ENCODE data around the gene ARHGAP22.

Gene ARHGAP22

DNA sequence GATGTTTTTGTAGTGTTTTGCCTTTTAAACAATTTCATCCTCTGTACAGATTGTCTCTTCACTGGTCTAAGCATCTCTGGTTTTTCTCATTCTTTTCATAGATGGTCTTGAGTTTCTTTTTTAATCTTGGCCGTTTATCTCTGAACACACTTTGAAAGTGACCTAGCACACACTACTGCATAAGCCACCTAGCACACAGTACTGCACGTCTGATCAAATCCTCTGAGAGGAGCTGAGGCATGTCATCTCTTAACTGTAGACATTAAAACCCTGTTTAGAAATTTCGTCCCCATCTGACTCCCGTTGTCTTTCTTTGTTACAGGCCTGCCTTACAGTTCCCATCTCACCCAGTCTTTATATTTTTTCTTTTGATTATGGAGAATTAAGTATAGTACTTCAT lies 198.2 kb downstream of the ARHGAP22 start:
- H3K9me3 Mint-ChIP-seq = no peaks in the 10 kb centered on the region
- no peak overlapping the region for H3K4me3 Mint-ChIP-seq
- no peak for DNase-seq (ENCODE audit: low spot score in 2 of 2)
- peaks cover 20% of the 10 kb centered on the region for H3K36me3 Mint-ChIP-seq
- H3K4me1 Mint-ChIP-seq = no peaks in the 10 kb centered on the region
- H3K27me3 Mint-ChIP-seq = no peaks in the 10 kb centered on the region
- ATAC-seq (ENCODE audit: low read depth) = no peak
- no peak overlapping the region for H3K27ac Mint-ChIP-seq

DNA sequence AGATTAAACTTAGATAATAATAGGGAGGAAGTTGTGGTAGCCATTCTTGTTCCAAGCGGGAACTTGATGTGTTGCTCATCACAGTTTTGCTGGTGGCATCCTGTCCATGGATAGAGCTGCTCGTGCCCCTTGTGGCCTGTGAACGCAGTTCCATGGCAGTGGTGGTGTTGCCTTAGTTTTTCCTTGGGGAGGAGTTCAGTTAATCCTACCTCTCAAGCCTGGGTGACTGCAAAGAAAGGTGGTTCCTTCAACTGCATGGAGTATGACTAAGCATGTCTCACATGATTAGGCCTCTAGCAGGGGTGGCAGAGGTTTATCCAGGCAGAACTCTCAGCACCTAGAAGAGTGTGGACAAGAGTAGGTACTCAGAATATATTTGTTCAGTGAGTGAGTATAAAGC lies 198.7 kb downstream of the ARHGAP22 start:
- DNase-seq (ENCODE audit: low spot score in 2 of 2) (no peak), ATAC-seq (ENCODE audit: low read depth) (no peak)
- no peaks in the 10 kb centered on the region for H3K9me3 Mint-ChIP-seq
- H3K4me1 Mint-ChIP-seq = no peaks in the 10 kb centered on the region
- H3K27ac Mint-ChIP-seq = no peak overlapping the region
- no peaks in the 10 kb centered on the region for H3K27me3 Mint-ChIP-seq
- peaks cover 17% of the 10 kb centered on the region for H3K36me3 Mint-ChIP-seq
- H3K4me3 Mint-ChIP-seq = no peak overlapping the region

DNA sequence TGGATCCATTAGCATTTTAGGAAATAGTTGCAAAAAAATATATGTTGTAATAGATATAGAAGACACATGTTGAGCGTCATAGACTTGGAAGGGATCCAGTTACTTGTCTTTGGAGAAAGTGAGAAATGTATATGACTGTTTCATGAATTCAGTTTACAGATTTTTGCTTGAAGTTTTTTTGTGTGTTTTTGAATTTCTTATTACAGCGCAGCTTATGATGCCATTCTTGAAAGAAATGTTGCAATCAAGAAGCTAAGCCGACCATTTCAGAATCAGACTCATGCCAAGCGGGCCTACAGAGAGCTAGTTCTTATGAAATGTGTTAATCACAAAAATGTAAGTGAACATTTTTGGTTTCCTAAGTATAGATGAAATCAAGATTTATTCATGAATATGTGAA lies 200.2 kb downstream of the ARHGAP22 start:
- Mint-ChIP-seq H3K9me3 (no peaks in the 10 kb centered on the region), H3K27ac (no peak overlapping the region)
- no peak for ATAC-seq (ENCODE audit: low read depth)

DNA sequence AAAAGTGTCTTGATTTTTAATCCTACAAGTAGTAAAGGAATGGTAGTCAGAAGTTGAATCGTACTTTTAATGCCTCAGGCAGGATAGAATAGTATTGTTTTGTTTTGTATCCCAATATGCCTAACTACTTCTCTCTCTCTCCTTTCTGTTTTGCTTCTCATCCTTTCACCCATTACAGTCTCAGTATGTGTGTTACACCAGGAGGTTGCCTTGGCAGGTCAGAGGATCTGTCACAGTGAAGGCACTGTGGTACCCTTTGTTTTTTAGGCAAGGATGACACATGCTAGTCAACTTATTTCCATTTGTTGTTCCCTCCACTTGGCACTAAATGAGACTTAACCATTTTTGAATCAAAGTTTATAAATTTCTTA lies 204.0 kb downstream of the ARHGAP22 start:
- Mint-ChIP-seq H3K4me1 (peaks cover 20% of the 10 kb centered on the region), H3K27me3 (no peaks in the 10 kb centered on the region), H3K27ac (no peak overlapping the region), H3K36me3 (peaks cover 4% of the 10 kb centered on the region), H3K9me3 (no peaks in the 10 kb centered on the region), H3K4me3 (no peak overlapping the region)
- ATAC-seq (ENCODE audit: low read depth) = no peak
- no peak for DNase-seq (ENCODE audit: low spot score in 2 of 2)

More for the DNA sequence above, 200.2 kb downstream of the ARHGAP22 start:
- peaks cover 6% of the 10 kb centered on the region for H3K36me3 Mint-ChIP-seq
- H3K4me1 Mint-ChIP-seq = peaks cover 11% of the 10 kb centered on the region
- DNase-seq (ENCODE audit: low spot score in 2 of 2) = no peak
- no peak overlapping the region for H3K4me3 Mint-ChIP-seq
- H3K27me3 Mint-ChIP-seq = no peaks in the 10 kb centered on the region

DNA sequence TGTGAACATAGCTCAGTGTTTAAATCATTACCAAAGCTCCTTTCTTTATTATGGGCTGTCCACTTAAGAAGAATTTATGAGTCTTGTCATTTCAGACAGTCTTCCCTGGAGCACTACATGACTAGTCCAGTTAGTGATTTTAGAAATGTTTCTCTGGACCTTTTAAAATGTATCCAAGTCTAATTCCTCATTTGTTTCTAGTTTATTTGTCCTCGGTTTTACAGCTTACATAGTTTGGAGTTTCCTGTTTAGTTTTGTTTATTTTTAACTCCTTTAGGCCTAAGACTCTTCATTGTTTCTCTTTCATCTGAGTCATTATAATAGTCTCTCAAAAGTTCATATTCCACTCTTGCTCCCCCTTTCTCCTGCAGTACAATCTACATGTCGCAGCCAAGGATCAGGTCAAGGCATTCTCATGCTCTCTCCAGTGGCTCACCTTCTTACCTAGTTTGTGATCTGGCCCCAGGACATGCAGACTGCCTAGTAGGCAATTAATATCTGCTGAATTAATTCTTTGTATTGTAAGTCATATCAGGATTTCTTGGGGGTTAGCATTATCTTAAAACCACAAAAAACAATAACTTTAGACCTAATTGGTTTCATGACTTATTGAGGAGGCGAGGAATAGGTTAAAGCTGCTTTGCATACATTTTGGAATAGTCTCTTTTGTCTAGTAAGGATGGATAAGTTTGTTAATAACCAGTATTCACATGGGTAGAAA lies 204.6 kb downstream of the ARHGAP22 start:
- DNase-seq (ENCODE audit: low spot score in 2 of 2) (no peak), ATAC-seq (ENCODE audit: low read depth) (no peak)
- Mint-ChIP-seq H3K27me3 (no peaks in the 10 kb centered on the region), H3K9me3 (no peaks in the 10 kb centered on the region), H3K4me1 (peaks cover 22% of the 10 kb centered on the region), H3K4me3 (no peak overlapping the region), H3K36me3 (no peaks in the 10 kb centered on the region), H3K27ac (no peak overlapping the region)

DNA sequence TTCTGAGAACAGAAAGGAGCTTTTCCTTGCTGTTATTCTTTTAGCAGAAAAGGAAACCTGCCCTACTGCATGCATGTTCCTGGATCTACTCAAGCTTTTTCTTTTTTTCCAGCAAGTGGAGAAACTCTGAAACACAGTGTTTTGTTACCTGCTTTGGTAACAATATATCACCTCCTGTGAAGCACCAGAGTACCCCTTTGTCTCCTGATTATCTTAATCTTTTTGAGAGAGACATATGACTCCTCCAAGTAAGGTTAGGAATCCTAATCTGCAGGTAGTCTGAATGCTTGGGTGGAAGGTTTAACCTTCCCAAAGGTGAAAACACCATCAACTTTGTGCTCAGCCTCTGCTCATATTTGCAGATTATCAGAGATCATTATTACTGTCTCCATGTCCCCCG lies 205.3 kb downstream of the ARHGAP22 start:
- Mint-ChIP-seq H3K27ac (peak overlapping the region; percentile 33), H3K9me3 (no peaks in the 10 kb centered on the region), H3K36me3 (no peaks in the 10 kb centered on the region), H3K4me3 (no peak overlapping the region), H3K4me1 (peaks cover 22% of the 10 kb centered on the region), H3K27me3 (no peaks in the 10 kb centered on the region)
- ATAC-seq (ENCODE audit: low read depth) = no peak
- DNase-seq (ENCODE audit: low spot score in 2 of 2) = no peak

DNA sequence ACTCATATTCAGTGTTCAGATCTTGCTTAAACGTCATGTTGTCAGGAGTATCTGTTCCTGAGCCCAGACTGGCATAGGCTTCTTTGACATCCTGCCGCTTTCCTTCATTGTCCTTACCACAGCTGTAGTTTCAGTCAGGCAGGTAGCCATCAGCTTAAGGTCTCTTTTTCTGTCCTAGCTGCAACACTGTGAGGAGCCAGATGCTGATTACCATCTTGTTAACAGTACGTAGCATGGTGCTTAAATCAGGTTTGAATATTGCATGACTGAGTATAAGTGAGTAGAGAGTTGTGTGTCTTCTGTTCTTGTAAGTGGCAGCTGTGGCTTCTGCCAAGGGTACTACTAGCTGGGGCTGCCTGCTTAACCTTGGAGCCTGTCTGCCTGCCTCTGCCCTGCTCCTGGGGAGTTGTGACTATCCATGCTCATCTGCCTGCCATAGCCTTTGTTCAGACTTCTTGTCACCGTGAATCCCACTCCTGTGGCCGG lies 205.8 kb downstream of the ARHGAP22 start:
- H3K27me3 Mint-ChIP-seq = no peaks in the 10 kb centered on the region
- no peaks in the 10 kb centered on the region for H3K36me3 Mint-ChIP-seq
- DNase-seq (ENCODE audit: low spot score in 2 of 2) (no peak), ATAC-seq (ENCODE audit: low read depth) (no peak)
- H3K27ac Mint-ChIP-seq = peak overlapping the region; percentile 33
- no peaks in the 10 kb centered on the region for H3K9me3 Mint-ChIP-seq
- peaks cover 22% of the 10 kb centered on the region for H3K4me1 Mint-ChIP-seq
- no peak overlapping the region for H3K4me3 Mint-ChIP-seq

DNA sequence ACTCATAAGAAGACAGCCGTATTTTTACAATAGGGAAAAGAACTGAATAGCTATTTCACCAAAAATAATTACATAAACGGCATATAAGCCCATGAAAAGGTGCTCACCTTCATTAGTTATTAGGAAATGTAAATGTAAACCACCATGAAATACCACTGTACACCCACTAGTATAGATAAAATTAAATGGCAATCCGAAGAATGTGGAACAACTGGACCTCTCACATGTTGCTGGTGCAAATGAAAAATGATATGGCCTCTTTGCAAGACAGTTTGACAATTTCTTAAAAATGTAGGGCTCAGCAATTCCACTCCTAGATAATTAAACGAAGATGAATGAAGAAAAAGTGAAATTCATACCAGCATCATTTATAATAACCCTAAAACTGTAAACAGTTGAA lies 206.6 kb downstream of the ARHGAP22 start:
- ATAC-seq (ENCODE audit: low read depth) = no peak
- Mint-ChIP-seq H3K9me3 (no peaks in the 10 kb centered on the region), H3K36me3 (no peaks in the 10 kb centered on the region), H3K4me1 (peaks cover 22% of the 10 kb centered on the region), H3K27ac (no peak overlapping the region), H3K4me3 (no peak overlapping the region), H3K27me3 (no peaks in the 10 kb centered on the region)
- DNase-seq (ENCODE audit: low spot score in 2 of 2) = no peak

Data from memory B cell (primary cell).